GM20431 (cell line): ENCODE data around the gene RPP25L.

Source experiments
- in situ Hi-C: fragments of 300-500 bp; cut with MseI, MboI; formaldehyde crosslinking; loops from one replicate; pipeline ENCODE4 v1.15.0; 2020; ENCODE audit warnings: low sequenced_read_pairs; ENCODE audit not compliant: unreplicated experiment

RPP25L gene

GRCh38 chr9:34612788-34613390, 992 bp upstream of the RPP25L start:
- in situ Hi-C loops, result no loop called here

- in situ Hi-C loops, result no loop called here
Observed at GRCh38 chr9:34611251-34611810, 566 bp downstream of the RPP25L start.

GRCh38 chr9:34610434-34611206, 1.3 kb downstream of the RPP25L start:
- in situ Hi-C loops, result no loop called here

GRCh38 chr9:34607331-34607730, 4.6 kb downstream of the RPP25L start:
- in situ Hi-C loops, result loop anchor here (10.0 kb wide), 1 partner anchor 193 kb away; no protein-coding TSS in a partner anchor

- in situ Hi-C loops, result loop anchor here (10.0 kb wide), 1 partner anchor 192 kb away; no protein-coding TSS in a partner anchor
Observed at GRCh38 chr9:34606905-34607304, 5.0 kb downstream of the RPP25L start.

GRCh38 chr9:34606190-34606589, 5.7 kb downstream of the RPP25L start:
- in situ Hi-C loops, result loop anchor here (10.0 kb wide), 1 partner anchor 191 kb away; no protein-coding TSS in a partner anchor

GRCh38 chr9:34603610-34604231, 8.2 kb downstream of the RPP25L start:
- in situ Hi-C loops, result loop anchor here (10.0 kb wide), 1 partner anchor 189 kb away; no protein-coding TSS in a partner anchor

GRCh38 chr9:34601937-34602573, 9.8 kb downstream of the RPP25L start:
- in situ Hi-C loops, result loop anchor here (10.0 kb wide), 1 partner anchor 187 kb away; no protein-coding TSS in a partner anchor

- in situ Hi-C loops, result loop anchor here (10.0 kb wide), 1 partner anchor 186 kb away; no protein-coding TSS in a partner anchor
Observed at GRCh38 chr9:34600908-34601307, 11.0 kb downstream of the RPP25L start.

GRCh38 chr9:34599546-34599945, 12.4 kb downstream of the RPP25L start:
- in situ Hi-C loops, result loop anchor here (10.0 kb wide), 1 partner anchor 65 kb away; no protein-coding TSS in a partner anchor

GRCh38 chr9:34594177-34594576, 17.7 kb downstream of the RPP25L start:
- in situ Hi-C loops, result loop anchor here (10.0 kb wide), 1 partner anchor 59 kb away; no protein-coding TSS in a partner anchor

- in situ Hi-C loops, result loop anchor here (10.0 kb wide), 1 partner anchor 58 kb away; no protein-coding TSS in a partner anchor
Observed at GRCh38 chr9:34592895-34593601, 18.8 kb downstream of the RPP25L start.

- in situ Hi-C loops, result loop anchor here (10.0 kb wide), 1 partner anchor 57 kb away; no protein-coding TSS in a partner anchor
Observed at GRCh38 chr9:34591917-34592866, 19.7 kb downstream of the RPP25L start.

GRCh38 chr9:34591248-34591916, 20.5 kb downstream of the RPP25L start:
- in situ Hi-C loops, result loop anchor here (10.0 kb wide), 1 partner anchor 57 kb away; no protein-coding TSS in a partner anchor

- in situ Hi-C loops, result loop anchor here (10.0 kb wide), 1 partner anchor 56 kb away; no protein-coding TSS in a partner anchor
Observed at GRCh38 chr9:34590381-34591247, 21.3 kb downstream of the RPP25L start.

- in situ Hi-C loops, result loop anchor here (10.0 kb wide), 1 partner anchor 55 kb away; no protein-coding TSS in a partner anchor
Observed at GRCh38 chr9:34589636-34590380, 22.1 kb downstream of the RPP25L start, which contains the start of gene CNTFR. Gene CNTFR (minus strand): TSS chr9:34589724. CDS start chr9:34568981, 20,743 bp downstream.
